H9 (cell line): ENCODE results near the gene FPGS. TPM values are rescaled to one million over a fixed set of nuclear protein-coding genes. Genes with fewer than 3 reads are reported as not detected.

Experiments
- DNase-seq: peaks from one replicate; pipeline ENCODE4 v3.0.0-alpha.2; 2017
- H2AFZ ChIP-seq: one replicate; pipeline ENCODE4 v1.6.1; 2013; ENCODE audit warnings: mild to moderate bottlenecking, low read length, control low read depth, moderate library complexity
- H2AK5ac ChIP-seq: 2 replicates; pipeline ENCODE4 v1.6.1; 2013; ENCODE audit warnings: low read length, control low read depth, mixed read lengths; ENCODE audit not compliant: insufficient read length
- H2BK120ac ChIP-seq: one replicate; pipeline ENCODE4 v1.6.1; 2013; ENCODE audit warnings: low read depth, mild to moderate bottlenecking, low read length, control low read depth, inconsistent platforms; ENCODE audit not compliant: poor library complexity, severe bottlenecking
- H2BK12ac ChIP-seq: 2 replicates; pipeline ENCODE4 v1.6.1; 2013; ENCODE audit warnings: low read length, control low read depth, mixed read lengths, low read depth; ENCODE audit not compliant: insufficient read length
- H2BK15ac ChIP-seq: 2 replicates; pipeline ENCODE4 v1.6.1; 2013; ENCODE audit warnings: low read depth, low read length, control low read depth
- H2BK20ac ChIP-seq: one replicate; pipeline ENCODE4 v1.6.1; 2013; ENCODE audit warnings: low read depth, mild to moderate bottlenecking, low read length, control low read depth, inconsistent platforms; ENCODE audit not compliant: poor library complexity, severe bottlenecking
- H2BK5ac ChIP-seq: 2 replicates; pipeline ENCODE4 v1.6.1; 2013; ENCODE audit warnings: low read length, control low read depth, mixed read lengths; ENCODE audit not compliant: insufficient read length
- H3K14ac ChIP-seq: 2 replicates; pipeline ENCODE4 v1.6.1; 2013; ENCODE audit warnings: low read length, control low read depth; ENCODE audit not compliant: insufficient read depth
- H3K18ac ChIP-seq: 2 replicates; pipeline ENCODE4 v1.6.1; 2013; ENCODE audit warnings: low read depth, mild to moderate bottlenecking, mixed read lengths, low read length, control low read depth; ENCODE audit not compliant: insufficient read length
- H3K23ac ChIP-seq: 2 replicates; pipeline ENCODE4 v1.6.1; 2013; ENCODE audit warnings: low read length, control low read depth, mixed read lengths, low read depth; ENCODE audit not compliant: insufficient read length
- H3K23me2 ChIP-seq: 2 replicates; pipeline ENCODE4 v1.6.1; 2013; ENCODE audit warnings: low read depth, mild to moderate bottlenecking, mixed read lengths, low read length, control low read depth; ENCODE audit not compliant: insufficient read length, poor library complexity, severe bottlenecking
- H3K27ac ChIP-seq: 2 replicates; pipeline ENCODE4 v1.5.1; 2013; ENCODE audit warnings: low read length, control low read depth, mixed read lengths, low read depth; ENCODE audit not compliant: insufficient read length
- H3K27me3 ChIP-seq: 2 replicates; pipeline ENCODE4 v1.6.1; 2013; ENCODE audit warnings: low read length, control low read depth, inconsistent platforms; ENCODE audit not compliant: insufficient read depth
- H3K4ac ChIP-seq: 2 replicates; pipeline ENCODE4 v1.6.1; 2013; ENCODE audit warnings: low read depth, mild to moderate bottlenecking, control low read depth, inconsistent platforms, low read length, moderate library complexity
- H3K4me1 ChIP-seq: 2 replicates; pipeline ENCODE4 v1.6.1; 2013; ENCODE audit warnings: low read length, control low read depth, inconsistent platforms; ENCODE audit not compliant: insufficient read depth
- H3K4me2 ChIP-seq: 2 replicates; pipeline ENCODE4 v1.6.1; 2013; ENCODE audit warnings: low read length, control low read depth, mixed read lengths; ENCODE audit not compliant: insufficient read length, insufficient read depth
- H3K56ac ChIP-seq: 2 replicates; pipeline ENCODE4 v1.6.1; 2013; ENCODE audit warnings: low read depth, mild to moderate bottlenecking, mixed read lengths, low read length, control low read depth; ENCODE audit not compliant: insufficient read length
- H3K79me1 ChIP-seq: 2 replicates; pipeline ENCODE4 v1.6.1; 2013; ENCODE audit warnings: low read depth, mild to moderate bottlenecking, moderate library complexity, low read length, control low read depth, inconsistent platforms; ENCODE audit not compliant: insufficient read depth, poor library complexity, severe bottlenecking
- H3K79me2 ChIP-seq: 2 replicates; pipeline ENCODE4 v1.6.1; 2013; ENCODE audit warnings: low read length, control low read depth, inconsistent platforms; ENCODE audit not compliant: insufficient read depth
- H3K9ac ChIP-seq: 2 replicates; pipeline ENCODE4 v1.6.1; 2013; ENCODE audit warnings: low read length, control low read depth, mixed read lengths; ENCODE audit not compliant: insufficient read length; ENCODE audit errors: extremely low read depth
- H3K9me3 ChIP-seq: one replicate; pipeline ENCODE4 v1.6.1; 2013; ENCODE audit warnings: low read depth, low read length, inconsistent platforms; ENCODE audit not compliant: control insufficient read depth
- H3T11ph ChIP-seq: one replicate; pipeline ENCODE4 v1.6.1; 2013; ENCODE audit warnings: mild to moderate bottlenecking, low read length, control low read depth, inconsistent platforms
- H4K20me1 ChIP-seq: one replicate; pipeline ENCODE4 v1.6.1; 2013; ENCODE audit not compliant: control insufficient read depth, insufficient read length, insufficient read depth
- H4K5ac ChIP-seq: 2 replicates; pipeline ENCODE4 v1.6.1; 2013; ENCODE audit warnings: low read depth, mild to moderate bottlenecking, mixed read lengths, low read length, control low read depth; ENCODE audit not compliant: insufficient read length
- H4K8ac ChIP-seq: replicated peaks from 2 replicates; pipeline ENCODE4 v1.6.1; 2013; ENCODE audit warnings: low read length, control low read depth, mixed read lengths, low read depth; ENCODE audit not compliant: insufficient read length
- H4K91ac ChIP-seq: 2 replicates; pipeline ENCODE4 v1.6.1; 2013; ENCODE audit warnings: low read depth, mild to moderate bottlenecking, moderate library complexity, mixed read lengths, low read length, control low read depth; ENCODE audit not compliant: insufficient read length
- H3K27ac Mint-ChIP-seq, 3 experiments: 2 replicates in 2 of 3; 3 replicates in 1 of 3; pipeline ENCODE4 v1.8.0; 2020 to 2021; ENCODE audit warnings: mixed read lengths in 3 of 3, mild to moderate bottlenecking in 1 of 3, moderate library complexity in 1 of 3
- H3K27me3 Mint-ChIP-seq: 2 replicates; pipeline ENCODE4 v1.8.0; 2021; ENCODE audit warnings: low read depth, mild to moderate bottlenecking, moderate library complexity, mixed read lengths
- H3K36me3 Mint-ChIP-seq, 3 experiments: 2 replicates in 2 of 3; 3 replicates in 1 of 3; pipeline ENCODE4 v1.8.0; 2020 to 2021; ENCODE audit warnings: low read depth in 3 of 3, mixed read lengths in 3 of 3; ENCODE audit not compliant: insufficient read depth in 1 of 3
- H3K4me1 Mint-ChIP-seq, 2 experiments: 2 replicates each; pipeline ENCODE4 v1.8.0; 2020; ENCODE audit warnings: mixed read lengths in 2 of 2
- H3K4me3 Mint-ChIP-seq, 2 experiments: 2 replicates in 1 of 2; 3 replicates in 1 of 2; pipeline ENCODE4 v1.8.0; 2020 to 2021; ENCODE audit warnings: mild to moderate bottlenecking in 2 of 2, mixed read lengths in 2 of 2, moderate library complexity in 1 of 2
- H3K9me3 Mint-ChIP-seq, 2 experiments: 2 replicates in 1 of 2; 3 replicates in 1 of 2; pipeline ENCODE4 v1.8.0; 2020; ENCODE audit warnings: mild to moderate bottlenecking in 2 of 2, mixed read lengths in 2 of 2, moderate library complexity in 1 of 2
- CTCF ChIP-seq: fragments of 200-600 bp; sonication (generic); conservative IDR thresholded peaks from 3 replicates; pipeline ENCODE4 v1.8.0; 2021; ENCODE audit warnings: antibody characterized with exemption, mild to moderate bottlenecking
- WGBS: extraction: QIAGEN DNeasy Blood & Tissue Kit; methylation state at CpG from one replicate; pipeline ENCODE4 v1.1.7; 2013; ENCODE audit warnings: missing lambda C conversion rate, low lambda C conversion rate, mixed read lengths; ENCODE audit not compliant: insufficient read length; ENCODE audit errors: extremely low coverage; 5-methylcytosine and 5-hydroxymethylcytosine counted together
- total RNA-seq: library from RNA; stranded (reverse); gene quantifications from 2 replicates; pipeline ENCODE4 v1.2.1, GENCODE V29; 2021

FPGS gene
- total RNA-seq, 1 experiment from 2014 or later: 68.4 TPM

- Histone ChIP-seq H2BK5ac (no peak overlapping the region), H3K27ac (no peak overlapping the region), H2BK15ac (no peak overlapping the region), H2BK120ac (no peak overlapping the region), H3K9me3 (no peaks in the 10 kb centered on the region), H3K4me2 (no peak overlapping the region), H2BK12ac (no peak overlapping the region), H2BK20ac (no peak overlapping the region), H3T11ph (no peak overlapping the region), H4K5ac (no peak overlapping the region), H2AK5ac (no peak overlapping the region), H4K8ac (no peak overlapping the region), H3K18ac (no peak overlapping the region), H4K20me1 (no peaks in the 10 kb centered on the region), H3K79me1 (no peaks in the 10 kb centered on the region), H3K56ac (no peak overlapping the region), H4K91ac (no peak overlapping the region), H3K23me2 (no peaks in the 10 kb centered on the region), H3K27me3 (no peaks in the 10 kb centered on the region), H3K14ac (no peak overlapping the region), H3K4ac (no peak overlapping the region), H3K79me2 (no peaks in the 10 kb centered on the region), H2AFZ (no peak overlapping the region), H3K23ac (no peak overlapping the region), H3K4me1 (no peaks in the 10 kb centered on the region; the same call in 1 of the 2 replicates), H3K9ac (no peak overlapping the region)
- no peak for DNase-seq
- Mint-ChIP-seq H3K27me3 (no peaks in the 10 kb centered on the region), H3K27ac (no peak overlapping the region), H3K9me3 (no peaks in the 10 kb centered on the region), H3K4me3 (no peak overlapping the region; a peak in 1 of 5 replicates), H3K4me1 (peaks cover 2 to 7% of the 10 kb centered on the region in 2 experiments; a peak in 3 of 4 replicates), H3K36me3 (peaks cover 0 to 52% (median 42%) of the 10 kb centered on the region in 3 experiments; a peak in 6 of 7 replicates)
- WGBS: no CpG with 5 or more reads among the region's 9 CpGs
- TF ChIP-seq CTCF: no peak
Measured at GRCh38 chr9:127813686-127814226, 11.1 kb downstream of the FPGS start.
